Keratinocyte (primary cell): ENCODE data around the gene KAT8.

Experiments used
- CTCF ChIP-seq, 3 experiments: IDR thresholded peaks in 1 of 3; conservative IDR thresholded peaks in 1 of 3; optimal IDR thresholded peaks in 1 of 3; 2 replicates in 2 of 3; 3 replicates in 1 of 3; pipeline versions ENCODE3 to v1.5.1; 2011; ENCODE audit warnings: low read length in 3 of 3, mild to moderate bottlenecking in 3 of 3, moderate library complexity in 2 of 3, control low read depth in 1 of 3, inconsistent platforms in 1 of 3; ENCODE audit not compliant: insufficient read depth in 2 of 3; ENCODE audit errors: extremely low read depth in 1 of 3
- EZH2 ChIP-seq: IDR thresholded peaks from one replicate; pipeline ENCODE4 v1.6.1; 2012; ENCODE audit warnings: inconsistent platforms, mild to moderate bottlenecking, low read length, moderate library complexity

DNA sequence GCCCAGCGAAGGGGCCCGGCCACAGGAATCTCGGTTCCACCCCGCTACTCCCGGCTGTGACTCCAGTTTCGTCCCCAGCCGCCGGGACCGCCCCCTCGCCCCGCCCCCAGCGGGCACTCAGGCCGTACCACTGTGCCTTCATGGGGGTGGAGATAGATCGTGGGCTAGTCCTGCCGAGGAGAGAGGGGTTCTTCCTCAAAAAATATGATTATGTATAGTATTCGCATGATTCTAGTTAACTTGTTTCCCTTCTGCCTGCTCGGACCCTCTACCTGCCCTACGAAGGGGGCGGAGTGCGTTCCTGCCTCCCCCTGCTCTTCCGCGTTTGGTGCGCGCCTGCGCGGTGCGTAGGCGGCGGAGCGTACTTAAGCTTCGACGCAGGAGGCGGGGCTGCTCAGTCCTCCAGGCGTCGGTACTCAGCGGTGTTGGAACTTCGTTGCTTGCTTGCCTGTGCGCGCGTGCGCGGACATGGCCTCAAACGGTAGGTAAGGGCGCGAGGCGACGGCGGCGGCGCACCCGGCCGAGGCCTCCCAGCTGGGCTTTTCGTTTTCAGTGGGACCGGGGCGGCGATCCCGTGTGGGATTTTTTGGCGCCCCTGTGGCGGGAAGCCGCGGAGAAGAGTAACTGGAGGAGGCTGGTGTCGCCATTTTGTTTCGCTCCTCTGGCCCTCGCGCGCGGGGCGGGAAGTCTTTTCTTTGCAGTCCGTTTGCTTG is 62.4 kb downstream of the KAT8 start, which contains the start of gene FUS:
- TF ChIP-seq CTCF (optimal IDR thresholded peaks at IDR 0.05 in 1 of 3, IDR thresholded peaks at IDR 0.05 in 1 of 3, conservative IDR thresholded peaks at IDR 0.05 in 1 of 3; ENCODE audit: extremely low read depth in 1 of 3, insufficient read depth in 2 of 3, low read length in 3 of 3) (no peak), EZH2 (no peak)
